ENCODE data around the gene COL11A2.

Gene COL11A2

GRCh38 chr6:33191383-33192104 is 723 bp downstream of the COL11A2 start:
- DNase-seq, result no peak

DNA sequence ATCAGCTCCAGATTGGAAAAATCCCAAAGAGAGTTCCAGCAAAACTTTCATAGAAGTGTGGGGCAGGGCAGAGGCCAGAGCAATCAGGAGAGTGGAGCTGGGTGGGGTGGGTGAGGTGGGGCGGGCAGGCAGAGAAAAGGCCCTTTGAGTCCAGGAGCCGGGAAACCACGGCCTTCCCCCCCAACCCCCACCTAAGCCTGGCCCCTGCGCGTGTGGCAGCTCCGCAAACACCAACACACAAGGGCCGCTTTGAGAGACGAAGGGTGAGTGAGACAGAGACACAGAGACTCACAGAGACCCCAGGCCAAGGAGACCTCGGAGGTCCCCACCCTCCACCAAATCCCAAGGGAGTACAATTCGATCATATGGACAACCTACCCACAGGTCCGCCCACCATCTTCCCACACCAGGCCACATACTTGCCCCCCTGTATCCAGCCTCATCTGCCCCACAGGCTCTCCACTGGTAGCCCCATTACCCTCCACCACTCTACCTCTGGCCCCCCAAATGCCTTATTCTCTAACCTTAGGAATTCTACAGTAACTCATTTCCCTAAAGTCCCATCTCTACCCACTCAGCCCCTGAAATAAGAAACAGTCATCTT is 1.7 kb downstream of the COL11A2 start:
- DNase-seq, result no peak

- no peak for DNase-seq
Observed at GRCh38 chr6:33189625-33190448, 2.4 kb downstream of the COL11A2 start.

DNA sequence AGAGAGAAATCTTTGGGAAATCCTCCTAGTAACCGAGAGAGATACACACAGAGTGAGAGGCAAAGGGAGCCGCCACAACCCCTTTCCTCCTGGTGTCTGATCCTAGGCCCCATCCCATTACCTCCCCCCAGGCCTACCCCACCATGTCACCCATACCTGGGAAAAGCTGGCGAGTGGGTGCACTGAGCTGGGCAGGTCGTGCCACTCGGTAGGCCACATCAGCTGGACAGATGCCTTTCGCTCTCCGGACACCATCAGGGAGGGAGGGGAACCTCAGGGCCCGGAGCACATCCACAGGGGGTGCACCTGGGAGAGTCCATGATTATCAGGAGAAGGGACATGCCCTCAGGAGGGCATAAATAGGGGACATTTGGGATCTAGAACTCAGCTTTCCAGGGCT is 3.1 kb downstream of the COL11A2 start:
- DNase-seq, result no peak

DNA sequence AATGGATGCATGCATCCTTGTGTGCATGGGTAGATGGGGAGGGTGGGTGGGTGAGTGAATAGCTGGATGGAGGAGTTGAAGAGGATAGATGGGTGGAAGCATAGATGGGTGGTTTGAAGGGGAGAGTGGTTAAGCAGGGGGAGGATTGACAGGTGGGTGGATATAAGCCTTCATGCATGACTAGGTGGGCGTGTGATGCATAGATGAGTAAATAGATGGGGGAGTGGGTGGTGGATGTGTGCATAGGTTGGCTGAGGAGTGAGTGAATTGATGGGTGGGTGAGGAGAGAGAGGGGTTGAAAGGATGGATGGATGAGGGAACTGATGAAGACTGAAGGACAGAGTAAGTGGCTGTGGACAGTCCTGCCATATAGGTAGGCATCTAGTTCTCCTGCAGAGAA is 4.5 kb downstream of the COL11A2 start:
- no peak for DNase-seq

GRCh38 chr6:33185654-33186187 is 6.5 kb downstream of the COL11A2 start:
- no peak for DNase-seq

DNA sequence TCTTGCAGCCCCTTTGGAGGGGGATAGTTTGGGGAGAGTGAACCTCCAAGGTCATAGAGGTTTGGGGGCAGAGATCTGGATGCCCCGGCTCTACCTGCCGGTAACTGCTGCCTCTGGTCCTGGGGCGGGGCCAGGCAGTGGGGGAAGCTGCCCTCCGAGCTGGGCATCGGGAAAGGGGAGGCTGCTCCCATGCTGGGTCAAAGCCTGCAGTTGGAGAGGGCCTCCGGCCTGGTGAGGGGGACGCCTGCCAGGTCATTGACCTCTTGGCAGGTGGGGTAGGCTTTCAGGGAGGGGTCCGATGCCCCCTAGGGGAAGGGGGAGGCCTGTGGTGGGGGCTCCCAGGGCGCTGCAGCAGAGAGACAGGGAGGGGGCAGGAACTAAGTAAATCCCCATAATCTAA is 7.1 kb downstream of the COL11A2 start:
- DNase-seq, result no peak

- no peak for DNase-seq
Observed at GRCh38 chr6:33183071-33183683, 9.1 kb downstream of the COL11A2 start.

- DNase-seq, result no peak
Observed at GRCh38 chr6:33181141-33181540, 11.1 kb downstream of the COL11A2 start.

DNA sequence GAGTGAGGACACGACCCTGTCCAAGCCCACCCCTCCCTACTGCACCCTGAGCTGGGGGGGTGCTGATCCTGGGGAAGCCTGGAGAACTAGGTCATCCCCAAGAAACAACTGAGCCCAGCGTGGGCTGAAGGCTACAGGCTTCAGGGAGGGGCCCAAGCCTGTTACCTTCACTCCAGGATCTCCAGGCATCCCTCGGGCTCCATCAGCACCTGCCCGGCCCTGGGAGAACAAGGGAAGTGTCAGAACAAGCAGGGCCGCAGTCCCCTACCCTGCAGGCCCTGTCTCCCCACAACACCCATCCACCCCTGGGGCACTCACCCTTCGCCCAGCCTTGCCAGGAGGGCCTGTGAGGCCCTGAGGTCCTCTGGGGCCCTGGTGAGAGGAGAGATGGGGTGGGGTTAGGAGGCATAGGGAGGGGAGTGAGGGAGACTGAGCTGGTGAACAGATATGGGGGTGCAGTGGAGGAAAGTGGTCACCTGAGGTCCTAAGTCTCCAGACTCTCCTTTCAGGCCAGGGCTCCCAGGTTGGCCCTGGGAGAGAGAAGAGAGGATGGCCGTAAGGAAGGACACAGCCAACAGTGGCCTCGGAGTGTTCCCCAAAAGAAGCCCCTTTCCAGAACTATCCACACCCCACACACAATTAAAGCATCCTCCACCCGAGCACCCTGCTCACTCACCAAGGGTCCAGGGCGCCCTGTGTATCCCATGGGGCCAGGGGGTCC is 13.4 kb downstream of the COL11A2 start:
- DNase-seq, result no peak

GRCh38 chr6:33177552-33178446 is 14.5 kb downstream of the COL11A2 start:
- no peak for DNase-seq

- DNase-seq, result no peak
Observed at GRCh38 chr6:33176906-33177305, 15.4 kb downstream of the COL11A2 start.

DNA sequence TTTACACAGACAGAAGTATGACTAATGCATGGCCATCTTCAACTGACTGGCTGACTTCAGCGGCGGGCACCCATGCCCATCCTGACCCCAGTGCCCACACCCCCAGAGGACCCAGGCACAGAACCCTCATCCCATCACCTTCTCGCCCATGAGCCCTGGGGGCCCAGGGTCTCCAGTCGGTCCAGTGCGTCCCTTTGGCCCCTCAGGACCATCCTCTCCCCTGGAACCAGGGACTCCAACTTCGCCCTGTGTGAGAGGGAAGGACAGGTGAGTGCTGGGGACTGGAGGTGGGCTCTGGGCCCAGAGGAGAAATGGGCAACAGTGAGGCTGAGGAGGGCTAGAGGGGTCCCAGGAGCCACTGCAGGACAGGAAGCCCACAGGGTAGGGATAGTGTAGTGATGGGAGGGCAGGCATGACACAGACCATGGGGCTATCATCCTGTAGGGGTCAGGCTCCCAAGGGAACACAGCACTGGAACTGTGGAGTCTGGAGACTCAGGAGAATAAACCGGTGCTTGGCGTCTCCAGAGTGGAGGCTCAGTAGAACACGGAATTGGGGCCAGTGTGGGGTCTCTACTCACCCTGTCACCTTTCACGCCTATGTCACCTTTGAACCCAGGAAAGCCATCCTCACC is 16.7 kb downstream of the COL11A2 start:
- no peak for DNase-seq

- no peak for DNase-seq
Observed at GRCh38 chr6:33174784-33175183, 17.5 kb downstream of the COL11A2 start.

DNA sequence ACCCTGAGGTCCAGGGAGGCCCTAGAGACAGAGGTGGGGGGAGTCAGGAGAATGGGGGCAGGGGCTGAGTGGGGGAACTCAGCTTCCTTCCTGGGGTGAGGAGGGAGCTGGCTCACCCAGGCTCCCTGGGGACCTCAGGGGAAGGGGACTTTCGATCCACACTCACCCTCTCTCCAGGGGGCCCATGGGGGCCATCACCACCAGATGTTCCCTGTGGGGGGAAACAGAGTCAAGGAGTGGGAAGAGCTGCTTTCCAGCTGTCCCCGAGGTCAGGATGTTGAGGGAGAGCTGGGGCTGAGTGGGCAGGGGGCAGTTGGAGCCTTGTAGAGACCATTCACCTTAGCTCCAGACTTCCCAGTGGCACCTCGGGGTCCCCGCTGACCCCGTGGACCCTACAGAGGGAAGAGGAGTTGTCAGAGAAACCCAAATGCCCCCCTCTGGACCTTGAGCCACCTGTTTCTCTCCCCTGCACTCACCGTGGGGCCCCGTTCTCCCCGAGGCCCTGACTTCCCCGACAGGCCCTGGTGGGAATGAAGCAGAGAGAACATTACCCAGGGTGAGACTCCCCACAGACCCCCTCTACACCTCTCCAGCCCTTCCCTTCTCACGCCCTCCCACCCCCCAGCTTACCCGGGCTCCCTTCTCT is 18.6 kb downstream of the COL11A2 start:
- DNase-seq, result no peak

GRCh38 chr6:33172688-33173534 is 19.4 kb downstream of the COL11A2 start:
- DNase-seq, result no peak

GRCh38 chr6:33171880-33172687 is 20.2 kb downstream of the COL11A2 start:
- DNase-seq, result no peak

Measured in CD4-positive, alpha-beta T cell treated with Interleukin-4 for 4 hours (primary cell).